Activated CD8-positive, alpha-beta T cell treated with anti-CD3 and anti-CD28 coated beads, Interleukin-2, amount 10 ng/mL, durations not matched to agents 7 days and 5 days (primary cell): ENCODE data around the gene NNMT. TPM values are rescaled to one million over a fixed set of nuclear protein-coding genes. Genes with fewer than 3 reads are reported as not detected.

Experiments used
- ATAC-seq: fragments of 150-1000 bp; cut with Tn5 transposase; one replicate; pipeline ENCODE4 v1.10.0; 2021; ENCODE audit warnings: moderate library complexity
- CTCF ChIA-PET: fragments of 350-600 bp; sonication (Branson Sonifier 250); formaldehyde crosslinking; loops from one replicate; lab custom pipeline; 2021; ENCODE audit warnings: antibody characterized with exemption; lab: Charles Lee
- POLR2A ChIA-PET: fragments of 350-600 bp; sonication (Branson Sonifier 250); formaldehyde crosslinking; loops from one replicate; lab custom pipeline; 2021; ENCODE audit warnings: antibody characterized with exemption; lab: Charles Lee
- DNase-seq: peaks from one replicate; pipeline ENCODE4 v3.0.0-alpha.2; 2020
- H3K27ac Mint-ChIP-seq: one replicate; pipeline ENCODE4 v1.8.0; 2021; ENCODE audit warnings: mild to moderate bottlenecking, mixed read lengths
- H3K27me3 Mint-ChIP-seq: one replicate; pipeline ENCODE4 v1.8.0; 2021; ENCODE audit warnings: low read depth, mixed read lengths
- H3K36me3 Mint-ChIP-seq: one replicate; pipeline ENCODE4 v1.8.0; 2021; ENCODE audit warnings: low read depth, mixed read lengths
- H3K4me1 Mint-ChIP-seq: one replicate; pipeline ENCODE4 v1.8.0; 2021; ENCODE audit warnings: low read depth, mixed read lengths
- H3K4me3 Mint-ChIP-seq: one replicate; pipeline ENCODE4 v1.8.0; 2021; ENCODE audit warnings: mild to moderate bottlenecking, mixed read lengths
- H3K9me3 Mint-ChIP-seq: one replicate; pipeline ENCODE4 v1.8.0; 2022; ENCODE audit warnings: mixed read lengths; ENCODE audit not compliant: insufficient read depth
- total RNA-seq, 2 experiments: library from RNA; stranded (reverse); gene quantifications; one replicate each; pipeline ENCODE4 v1.2.3, GENCODE V29; 2021

NNMT gene
- total RNA-seq, 2 experiments from 2014 or later, result not detected

- Mint-ChIP-seq H3K36me3 (no peaks in the 10 kb centered on the region), H3K9me3 (no peaks in the 10 kb centered on the region), H3K27ac (no peak overlapping the region), H3K27me3 (peaks cover 6% of the 10 kb centered on the region), H3K4me1 (peaks cover 15% of the 10 kb centered on the region), H3K4me3 (no peak overlapping the region)
- ATAC-seq, result no peak
- DNase-seq, result no peak
- ChIA-PET CTCF (interaction anchor here (1.1 to 9.2 kb wide), 9 partner anchors 28 to 458 kb away, joined by 3 to 178 read pairs (median 37); no protein-coding TSS in a partner anchor), POLR2A (no interaction called here)
Observed at GRCh38 chr11:114264381-114264780, 31.8 kb upstream of the NNMT start.

GRCh38 chr11:114265122-114265878, 30.9 kb upstream of the NNMT start:
- DNase-seq (no peak), ATAC-seq (no peak)
- Mint-ChIP-seq H3K4me3 (no peak overlapping the region), H3K36me3 (no peaks in the 10 kb centered on the region), H3K27me3 (peaks cover 10% of the 10 kb centered on the region), H3K27ac (no peak overlapping the region), H3K4me1 (peaks cover 6% of the 10 kb centered on the region), H3K9me3 (no peaks in the 10 kb centered on the region)
- ChIA-PET POLR2A (no interaction called here), CTCF (interaction anchor here (7.5 to 9.2 kb wide), 3 partner anchors 239 to 368 kb away, joined by 98 to 178 read pairs (median 133); no protein-coding TSS in a partner anchor)

- no peak overlapping the region for H3K27ac Mint-ChIP-seq
- no peaks in the 10 kb centered on the region for H3K9me3 Mint-ChIP-seq
- ATAC-seq (no peak), DNase-seq (no peak)
- H3K36me3 Mint-ChIP-seq, result no peaks in the 10 kb centered on the region
- H3K4me3 Mint-ChIP-seq, result no peak overlapping the region
- no peaks in the 10 kb centered on the region for H3K4me1 Mint-ChIP-seq
- peaks cover 28% of the 10 kb centered on the region for H3K27me3 Mint-ChIP-seq
- ChIA-PET CTCF (interaction anchor here (1.0 to 1.8 kb wide), 5 partner anchors 8 to 372 kb away, joined by 3 to 9 read pairs (median 4); no protein-coding TSS in a partner anchor), POLR2A (no interaction called here)
Observed at GRCh38 chr11:114269498-114269897, 26.7 kb upstream of the NNMT start.

- ChIA-PET CTCF (no interaction called here), POLR2A (no interaction called here)
- H3K27me3 Mint-ChIP-seq, result peaks cover 35% of the 10 kb centered on the region
- DNase-seq, result no peak
- H3K27ac Mint-ChIP-seq, result no peak overlapping the region
- ATAC-seq, result no peak
- H3K4me3 Mint-ChIP-seq, result no peak overlapping the region
- no peaks in the 10 kb centered on the region for H3K36me3 Mint-ChIP-seq
- no peaks in the 10 kb centered on the region for H3K9me3 Mint-ChIP-seq
- H3K4me1 Mint-ChIP-seq, result no peaks in the 10 kb centered on the region
Observed at GRCh38 chr11:114270531-114271270, 25.5 kb upstream of the NNMT start.

GRCh38 chr11:114271316-114271715, 24.9 kb upstream of the NNMT start:
- Mint-ChIP-seq H3K9me3 (no peaks in the 10 kb centered on the region), H3K4me1 (no peaks in the 10 kb centered on the region), H3K27me3 (peaks cover 35% of the 10 kb centered on the region), H3K4me3 (no peak overlapping the region), H3K27ac (no peak overlapping the region), H3K36me3 (no peaks in the 10 kb centered on the region)
- DNase-seq (no peak), ATAC-seq (no peak)
- ChIA-PET POLR2A (no interaction called here), CTCF (interaction anchor here (3.4 kb wide), 1 partner anchor 9 kb away, joined by 18 read pairs; no protein-coding TSS in a partner anchor)

- CTCF ChIA-PET, result interaction anchor here (3.4 kb wide), 1 partner anchor 10 kb away, joined by 18 read pairs; no protein-coding TSS in a partner anchor
Observed at GRCh38 chr11:114272311-114272710, 23.9 kb upstream of the NNMT start.

DNA sequence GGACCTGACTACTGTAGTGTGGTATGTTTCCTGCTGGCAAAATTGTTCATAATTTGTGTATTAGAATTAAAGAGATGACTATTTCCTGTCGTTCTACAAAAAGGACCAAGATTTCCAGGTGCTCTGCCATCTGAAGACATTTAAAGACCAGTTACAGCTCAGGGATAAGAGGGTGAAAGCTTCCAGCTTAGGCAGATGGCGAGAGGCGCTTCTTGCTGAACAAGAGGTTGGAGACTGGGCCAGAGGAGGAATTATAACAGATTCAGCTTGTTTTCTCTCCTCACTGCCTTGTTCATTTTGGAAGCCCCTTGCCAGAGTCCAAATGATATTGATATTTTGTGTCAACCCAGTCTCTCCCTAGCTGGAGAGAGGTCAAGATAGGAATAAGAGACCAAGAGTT, 23.1 kb upstream of the NNMT start:
- Mint-ChIP-seq H3K27me3 (peaks cover 41% of the 10 kb centered on the region), H3K9me3 (no peaks in the 10 kb centered on the region), H3K4me1 (no peaks in the 10 kb centered on the region), H3K36me3 (no peaks in the 10 kb centered on the region), H3K4me3 (no peak overlapping the region), H3K27ac (no peak overlapping the region)
- ChIA-PET CTCF (interaction anchor here (3.4 kb wide), 1 partner anchor 11 kb away, joined by 18 read pairs; no protein-coding TSS in a partner anchor), POLR2A (no interaction called here)
- DNase-seq (no peak), ATAC-seq (no peak)

More at GRCh38 chr11:114272311-114272710, 23.9 kb upstream of the NNMT start:
- no peaks in the 10 kb centered on the region for H3K36me3 Mint-ChIP-seq
- H3K4me1 Mint-ChIP-seq, result no peaks in the 10 kb centered on the region
- POLR2A ChIA-PET, result interaction anchor here (0.5 kb wide), 1 partner anchor 177 kb away, joined by 4 read pairs; no protein-coding TSS in a partner anchor
- DNase-seq (no peak), ATAC-seq (no peak)
- no peaks in the 10 kb centered on the region for H3K9me3 Mint-ChIP-seq
- H3K27me3 Mint-ChIP-seq, result peaks cover 41% of the 10 kb centered on the region
- H3K27ac Mint-ChIP-seq, result no peak overlapping the region
- H3K4me3 Mint-ChIP-seq, result no peak overlapping the region

- Mint-ChIP-seq H3K4me1 (no peaks in the 10 kb centered on the region), H3K4me3 (no peak overlapping the region), H3K36me3 (no peaks in the 10 kb centered on the region), H3K27me3 (peaks cover 46% of the 10 kb centered on the region), H3K9me3 (no peaks in the 10 kb centered on the region), H3K27ac (no peak overlapping the region)
- ChIA-PET CTCF (interaction anchor here (3.4 kb wide), 1 partner anchor 12 kb away, joined by 18 read pairs; no protein-coding TSS in a partner anchor), POLR2A (no interaction called here)
- ATAC-seq (no peak), DNase-seq (no peak)
Observed at GRCh38 chr11:114273890-114274635, 22.1 kb upstream of the NNMT start.

DNA sequence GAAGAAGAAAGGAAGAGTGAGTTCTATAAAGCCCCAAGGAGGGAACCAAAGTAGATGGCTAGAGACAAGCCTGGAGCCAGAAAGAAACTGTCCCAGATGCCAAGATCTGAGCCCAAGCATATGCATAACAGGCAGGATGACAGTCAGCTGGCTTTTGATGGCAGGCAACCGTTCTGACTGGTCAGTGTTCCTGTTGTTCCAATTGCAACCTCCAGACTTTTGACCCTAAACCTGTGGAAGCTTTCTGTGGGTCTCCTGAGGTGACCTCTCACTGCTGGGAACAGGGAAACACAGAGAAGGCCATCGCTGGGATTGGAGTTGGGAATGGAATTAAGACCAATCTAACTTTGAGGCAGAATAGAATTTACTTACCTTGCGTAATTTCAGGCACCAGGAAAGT, 21.6 kb upstream of the NNMT start:
- POLR2A ChIA-PET, result no interaction called here
- peaks cover 46% of the 10 kb centered on the region for H3K27me3 Mint-ChIP-seq
- no peak for ATAC-seq
- no peaks in the 10 kb centered on the region for H3K4me1 Mint-ChIP-seq
- no peak for DNase-seq
- CTCF ChIA-PET, result interaction anchor here (1.2 to 3.4 kb wide), 2 partner anchors 12 to 13 kb away, joined by 4 to 18 read pairs; no protein-coding TSS in a partner anchor
- no peaks in the 10 kb centered on the region for H3K9me3 Mint-ChIP-seq
- H3K4me3 Mint-ChIP-seq, result no peak overlapping the region
- no peaks in the 10 kb centered on the region for H3K36me3 Mint-ChIP-seq
- H3K27ac Mint-ChIP-seq, result no peak overlapping the region

DNA sequence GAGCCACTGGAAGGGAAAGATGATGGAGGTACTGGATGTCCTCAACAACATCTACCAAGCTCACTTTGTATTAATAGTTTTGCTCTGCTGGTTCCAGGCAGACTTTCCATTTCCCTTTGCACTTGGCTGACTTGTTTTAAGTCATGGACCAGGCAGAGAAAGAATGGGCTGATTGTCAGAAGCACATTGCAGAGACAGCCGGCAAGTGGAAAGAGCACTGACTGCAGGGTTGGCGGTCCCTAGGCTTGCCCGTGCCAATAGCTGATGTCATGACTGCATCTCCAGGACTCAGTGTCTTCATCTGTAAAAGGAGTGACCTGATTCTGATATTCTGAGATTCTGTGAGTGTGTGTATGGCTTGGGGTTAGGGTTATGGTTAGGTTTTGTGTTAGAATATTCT, 20.9 kb upstream of the NNMT start:
- peaks cover 51% of the 10 kb centered on the region for H3K27me3 Mint-ChIP-seq
- ATAC-seq, result no peak
- CTCF ChIA-PET, result interaction anchor here (1.2 kb wide), 1 partner anchor 13 kb away, joined by 4 read pairs; no protein-coding TSS in a partner anchor

GRCh38 chr11:114276077-114276476, 20.1 kb upstream of the NNMT start:
- no peaks in the 10 kb centered on the region for H3K4me1 Mint-ChIP-seq
- DNase-seq (no peak), ATAC-seq (no peak)
- ChIA-PET POLR2A (no interaction called here), CTCF (interaction anchor here (0.5 to 0.9 kb wide), 2 partner anchors 13 to 15 kb away, joined by 3 read pairs; no protein-coding TSS in a partner anchor)
- no peaks in the 10 kb centered on the region for H3K36me3 Mint-ChIP-seq
- peaks cover 44% of the 10 kb centered on the region for H3K27me3 Mint-ChIP-seq
- H3K4me3 Mint-ChIP-seq, result no peak overlapping the region
- no peak overlapping the region for H3K27ac Mint-ChIP-seq
- H3K9me3 Mint-ChIP-seq, result no peaks in the 10 kb centered on the region

More for the DNA sequence above, 20.9 kb upstream of the NNMT start:
- Mint-ChIP-seq H3K36me3 (no peaks in the 10 kb centered on the region), H3K4me1 (no peaks in the 10 kb centered on the region), H3K9me3 (no peaks in the 10 kb centered on the region), H3K27ac (no peak overlapping the region), H3K4me3 (no peak overlapping the region)
- DNase-seq, result no peak
- POLR2A ChIA-PET, result no interaction called here
